ENCODE measurements around the gene SLC39A9. TPM values are rescaled to one million over a fixed set of nuclear protein-coding genes. Genes with fewer than 3 reads are reported as not detected.

The SLC39A9 gene
- total and polyA plus RNA-seq, 2 of the 4 experiments (the other 2 are of a cell fraction), result 41.4 to 168 TPM

DNA sequence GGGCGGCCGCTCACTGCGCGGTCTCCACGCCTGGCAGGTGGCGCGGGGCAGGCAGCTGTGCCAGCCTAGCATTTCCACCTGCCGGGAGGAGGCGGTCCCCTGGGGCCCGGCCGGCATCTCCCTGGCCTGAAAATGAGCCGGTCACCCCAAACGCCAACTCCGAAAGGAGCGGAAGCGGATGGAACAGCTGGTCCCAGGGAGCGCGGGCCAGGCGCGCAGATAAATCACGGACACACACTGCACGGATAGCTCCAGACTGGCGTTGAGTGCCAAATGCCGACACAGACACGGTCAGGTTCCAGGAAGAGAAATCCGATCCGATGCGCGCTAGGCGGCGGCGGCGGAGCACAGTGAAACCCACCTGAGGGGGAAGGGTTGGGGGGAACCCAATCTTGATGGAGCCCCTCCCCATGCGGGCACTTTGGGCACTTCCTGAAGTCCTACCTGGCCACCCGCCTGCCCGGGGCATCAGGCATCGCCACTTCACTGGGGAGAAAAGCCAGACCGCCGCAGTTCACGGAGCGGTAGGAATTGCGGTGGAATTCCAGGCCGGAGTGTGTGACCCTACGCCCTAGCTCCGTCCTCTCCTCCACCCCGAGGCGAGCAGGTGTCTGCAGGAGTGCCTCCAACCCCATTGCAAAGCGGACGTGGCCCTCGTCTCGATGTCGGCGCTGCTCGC is 85.4 kb downstream of the SLC39A9 start:
- 6% methylated on average over 23 of the region's 54 CpGs; no CpG with 5 or more reads in 1 of the 2 experiments for WGBS, 2 experiments (ENCODE audit: extremely low coverage in 2 of 2, insufficient read length in 1 of 2)
- intact Hi-C loops (cut with micrococcal nuclease), result no loop called here
- Histone ChIP-seq H4K20me1 (ENCODE audit: insufficient read depth, low read length) (no peaks in the 10 kb centered on the region), H2AK9ac (replicated peaks; ENCODE audit: low read depth, low read length, poor library complexity) (peak overlapping the region; percentile 33), H3K4me2 (ENCODE audit: low read depth, low read length) (peak overlapping the region; percentile 57; the same call in 1 of the 2 replicates), H2BK20ac (ENCODE audit: low read depth, low read length) (no peak overlapping the region), H2BK120ac (ENCODE audit: low read depth, low read length) (no peak overlapping the region), H3K4me3 (ENCODE audit: insufficient read depth, low read depth, low read length) (no peak overlapping the region), H4K8ac (ENCODE audit: low read depth in 2 of 2, low read length in 2 of 2) (no peak overlapping the region), H3K27me3 (ENCODE audit: control insufficient read depth, insufficient read depth, low read length) (peaks cover 88% of the 10 kb centered on the region), H3K4ac (ENCODE audit: low read depth, low read length) (no peak overlapping the region), H2BK15ac (ENCODE audit: low read depth, low read length) (no peak overlapping the region), H3K79me1 (ENCODE audit: low read depth in 1 of 2, low read length in 2 of 2) (no peaks in the 10 kb centered on the region), H3K9me1 (ENCODE audit: insufficient read depth, low read length) (no peaks in the 10 kb centered on the region), H2AK5ac (ENCODE audit: low read depth, low read length) (no peak overlapping the region), H3K36me3 (ENCODE audit: control insufficient read depth, insufficient read depth, low read length) (no peaks in the 10 kb centered on the region), H3K18ac (ENCODE audit: low read depth, low read length) (no peak overlapping the region), H3K56ac (ENCODE audit: extremely low read depth, insufficient read depth, low read length) (no peak overlapping the region), H3K27ac (ENCODE audit: insufficient read depth, low read length) (no peak overlapping the region), H3K14ac (replicated peaks; ENCODE audit: low read depth, low read length) (no peak overlapping the region), H3K9ac (ENCODE audit: low read depth, low read length) (no peak overlapping the region), H2BK5ac (ENCODE audit: low read depth, low read length, poor library complexity, severe bottlenecking) (no peak overlapping the region), H3K23ac (ENCODE audit: low read depth, low read length) (no peak overlapping the region), H2AFZ (replicated peaks; ENCODE audit: low read length, poor library complexity) (peak overlapping the region; percentile 44), H3K9me3 (ENCODE audit: control insufficient read depth, insufficient read depth, low read length) (peaks cover 2% of the 10 kb centered on the region; the same call in 1 of the 2 replicates), H4K91ac (ENCODE audit: insufficient read depth, low read depth, low read length) (no peak overlapping the region), H3K4me1 (ENCODE audit: control insufficient read depth, insufficient read depth, low read length) (peaks cover 3% of the 10 kb centered on the region; the same call in 1 of the 2 replicates), H4K5ac (ENCODE audit: low read depth, low read length) (no peak overlapping the region)
- in situ Hi-C loops (cut with MboI; ENCODE audit: low sequenced_read_pairs), result no loop called here
- CTCF ChIA-PET, result no interaction called here
- BruUV-seq (replicated peaks), result no TSS peak
- DNase-seq (peak; percentile 13), ATAC-seq (ENCODE audit: low read depth) (peak; percentile 43)
- POLR2A ChIA-PET (ENCODE audit: unreplicated experiment), result no interaction called here
- TF ChIP-seq SMC3 (IDR thresholded peaks at IDR 0.05; ENCODE audit: low read depth, low read length) (no peak), POLR2A (IDR thresholded peaks at IDR 0.05; ENCODE audit: low read depth, low read length) (no peak), RCOR1 (IDR thresholded peaks at IDR 0.05; ENCODE audit: insufficient replicate concordance, low read length) (no peak), BHLHE40 (IDR thresholded peaks at IDR 0.05; ENCODE audit: low read depth, low read length) (no peak), FOS (IDR thresholded peaks at IDR 0.05; ENCODE audit: low read depth, low read length) (no peak), MAFK (IDR thresholded peaks at IDR 0.05; ENCODE audit: low read depth, low read length) (no peak), CHD1 (IDR thresholded peaks at IDR 0.05; ENCODE audit: low read depth, low read length) (no peak), RAD21 (IDR thresholded peaks at IDR 0.05; ENCODE audit: low read length) (no peak), NFE2L2 (IDR thresholded peaks at IDR 0.05; ENCODE audit: low read depth, low read length) (no peak), MAZ (IDR thresholded peaks at IDR 0.05; ENCODE audit: borderline replicate concordance, low read depth, low read length) (no peak), RFX5 (IDR thresholded peaks at IDR 0.05; ENCODE audit: low read depth, low read length) (no peak)
- TF ChIP-seq, protein P1, sequence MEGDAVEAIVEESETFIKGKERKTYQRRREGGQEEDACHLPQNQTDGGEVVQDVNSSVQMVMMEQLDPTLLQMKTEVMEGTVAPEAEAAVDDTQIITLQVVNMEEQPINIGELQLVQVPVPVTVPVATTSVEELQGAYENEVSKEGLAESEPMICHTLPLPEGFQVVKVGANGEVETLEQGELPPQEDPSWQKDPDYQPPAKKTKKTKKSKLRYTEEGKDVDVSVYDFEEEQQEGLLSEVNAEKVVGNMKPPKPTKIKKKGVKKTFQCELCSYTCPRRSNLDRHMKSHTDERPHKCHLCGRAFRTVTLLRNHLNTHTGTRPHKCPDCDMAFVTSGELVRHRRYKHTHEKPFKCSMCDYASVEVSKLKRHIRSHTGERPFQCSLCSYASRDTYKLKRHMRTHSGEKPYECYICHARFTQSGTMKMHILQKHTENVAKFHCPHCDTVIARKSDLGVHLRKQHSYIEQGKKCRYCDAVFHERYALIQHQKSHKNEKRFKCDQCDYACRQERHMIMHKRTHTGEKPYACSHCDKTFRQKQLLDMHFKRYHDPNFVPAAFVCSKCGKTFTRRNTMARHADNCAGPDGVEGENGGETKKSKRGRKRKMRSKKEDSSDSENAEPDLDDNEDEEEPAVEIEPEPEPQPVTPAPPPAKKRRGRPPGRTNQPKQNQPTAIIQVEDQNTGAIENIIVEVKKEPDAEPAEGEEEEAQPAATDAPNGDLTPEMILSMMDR (conservative IDR thresholded peaks at IDR 0.05; ENCODE audit: low read depth, low read length), result no peak
- TF ChIP-seq, protein P2, sequence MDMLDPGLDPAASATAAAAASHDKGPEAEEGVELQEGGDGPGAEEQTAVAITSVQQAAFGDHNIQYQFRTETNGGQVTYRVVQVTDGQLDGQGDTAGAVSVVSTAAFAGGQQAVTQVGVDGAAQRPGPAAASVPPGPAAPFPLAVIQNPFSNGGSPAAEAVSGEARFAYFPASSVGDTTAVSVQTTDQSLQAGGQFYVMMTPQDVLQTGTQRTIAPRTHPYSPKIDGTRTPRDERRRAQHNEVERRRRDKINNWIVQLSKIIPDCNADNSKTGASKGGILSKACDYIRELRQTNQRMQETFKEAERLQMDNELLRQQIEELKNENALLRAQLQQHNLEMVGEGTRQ (IDR thresholded peaks at IDR 0.05; ENCODE audit: low read depth, low read length), result no peak
- TF ChIP-seq, protein P3, sequence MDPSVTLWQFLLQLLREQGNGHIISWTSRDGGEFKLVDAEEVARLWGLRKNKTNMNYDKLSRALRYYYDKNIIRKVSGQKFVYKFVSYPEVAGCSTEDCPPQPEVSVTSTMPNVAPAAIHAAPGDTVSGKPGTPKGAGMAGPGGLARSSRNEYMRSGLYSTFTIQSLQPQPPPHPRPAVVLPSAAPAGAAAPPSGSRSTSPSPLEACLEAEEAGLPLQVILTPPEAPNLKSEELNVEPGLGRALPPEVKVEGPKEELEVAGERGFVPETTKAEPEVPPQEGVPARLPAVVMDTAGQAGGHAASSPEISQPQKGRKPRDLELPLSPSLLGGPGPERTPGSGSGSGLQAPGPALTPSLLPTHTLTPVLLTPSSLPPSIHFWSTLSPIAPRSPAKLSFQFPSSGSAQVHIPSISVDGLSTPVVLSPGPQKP (IDR thresholded peaks at IDR 0.05; ENCODE audit: borderline replicate concordance, low read depth, low read length), result no peak
- dilution Hi-C loops (cut with HindIII; ENCODE audit: low sequenced_read_pairs, unreplicated experiment), result no loop called here
